PC-9 (cell line): ENCODE measurements around the gene TH. TPM values are rescaled to one million over a fixed set of nuclear protein-coding genes. Genes with fewer than 3 reads are reported as not detected.

Source experiments
- BruUV-seq: library from RNA; stranded (reverse); fragments of 400-500 nt; replicated peaks from 2 replicates; lab custom pipeline; 2021; lab: Mats Ljungman, UMichigan
- CTCF ChIA-PET: fragments of 300-600 bp; sonication (Branson Sonifier 250); formaldehyde crosslinking; loops from one replicate; lab custom pipeline; 2022; ENCODE audit warnings: antibody characterized with exemption; lab: Charles Lee
- POLR2A ChIA-PET: fragments of 300-600 bp; sonication (Branson Sonifier 250); formaldehyde crosslinking; loops from one replicate; lab custom pipeline; 2022; ENCODE audit warnings: antibody characterized with exemption; ENCODE audit not compliant: unreplicated experiment; lab: Charles Lee
- DNase-seq, 2 experiments: peaks; one replicate each; pipeline versions ENCODE4 v3.0.0 to v3.0.0-alpha.2; 2015 to 2022; ENCODE audit warnings: mixed read lengths in 1 of 2
- H2AFZ ChIP-seq: fragments of 200-600 bp; sonication (generic); 2 replicates; pipeline ENCODE4 v1.8.1; 2017; ENCODE audit warnings: antibody characterized with exemption
- H3F3A ChIP-seq: fragments of 200-600 bp; sonication (generic); 2 replicates; pipeline ENCODE4 v1.8.1; 2017; ENCODE audit warnings: antibody characterized with exemption, mild to moderate bottlenecking, low read depth; ENCODE audit not compliant: insufficient read depth
- H3K27ac ChIP-seq: fragments of 200-600 bp; sonication (generic); 2 replicates; pipeline ENCODE4 v1.6.1; 2016; ENCODE audit warnings: mixed run types
- H3K27me3 ChIP-seq: fragments of 200-600 bp; sonication (generic); 2 replicates; pipeline ENCODE4 v1.6.1; 2016; ENCODE audit warnings: low read depth, mixed run types; ENCODE audit not compliant: insufficient read depth
- H3K36me3 ChIP-seq: fragments of 200-600 bp; sonication (generic); 2 replicates; pipeline ENCODE4 v1.6.1; 2016; ENCODE audit warnings: low read depth, mixed run types
- H3K4me1 ChIP-seq: fragments of 200-600 bp; sonication (generic); replicated peaks from 2 replicates; pipeline ENCODE4 v1.6.1; 2016; ENCODE audit warnings: mixed run types; ENCODE audit not compliant: insufficient read depth
- H3K4me2 ChIP-seq: fragments of 200-600 bp; sonication (generic); 2 replicates; pipeline ENCODE4 v1.6.1; 2017; ENCODE audit warnings: mixed run types
- H3K4me3 ChIP-seq: fragments of 200-600 bp; sonication (generic); 2 replicates; pipeline ENCODE4 v1.6.1; 2016; ENCODE audit warnings: mixed run types
- H3K79me2 ChIP-seq: fragments of 200-600 bp; sonication (generic); 2 replicates; pipeline ENCODE4 v1.6.1; 2017; ENCODE audit warnings: low read depth, mixed run types
- H3K9me2 ChIP-seq: fragments of 200-600 bp; sonication (generic); 2 replicates; pipeline ENCODE4 v1.8.1; 2017; ENCODE audit warnings: mild to moderate bottlenecking; ENCODE audit not compliant: insufficient read depth
- H3K9me3 ChIP-seq: fragments of 200-600 bp; sonication (generic); 2 replicates; pipeline ENCODE4 v1.8.1; 2016; ENCODE audit warnings: low read depth; ENCODE audit not compliant: insufficient read depth
- H4K20me1 ChIP-seq: fragments of 200-600 bp; sonication (generic); 2 replicates; pipeline ENCODE4 v1.8.1; 2017; ENCODE audit not compliant: insufficient read depth
- EZH2 ChIP-seq: fragments of 200-600 bp; sonication (generic); IDR thresholded peaks from 2 replicates; pipeline ENCODE4 v1.8.0; 2017; ENCODE audit warnings: antibody characterized with exemption, low read depth
- intact Hi-C: fragments of 100-400 bp; cut with micrococcal nuclease; formaldehyde crosslinking; loops from one replicate; pipeline ENCODE4 v1.10.0; 2022; ENCODE audit not compliant: unreplicated experiment
- total RNA-seq: library from RNA; stranded (reverse); gene quantifications from 2 replicates; pipeline ENCODE4 v1.2.3, GENCODE V29; 2021
- TF ChIP-seq, protein P1 (sequence below): fragments of 200-600 bp; sonication (generic); conservative IDR thresholded peaks from 2 replicates; pipeline ENCODE4 v1.6.1; 2017; ENCODE audit warnings: mixed run types, antibody characterized with exemption, mild to moderate bottlenecking, moderate library complexity

TH gene
- total RNA-seq, 1 experiment from 2014 or later: 2.2 TPM

DNA sequence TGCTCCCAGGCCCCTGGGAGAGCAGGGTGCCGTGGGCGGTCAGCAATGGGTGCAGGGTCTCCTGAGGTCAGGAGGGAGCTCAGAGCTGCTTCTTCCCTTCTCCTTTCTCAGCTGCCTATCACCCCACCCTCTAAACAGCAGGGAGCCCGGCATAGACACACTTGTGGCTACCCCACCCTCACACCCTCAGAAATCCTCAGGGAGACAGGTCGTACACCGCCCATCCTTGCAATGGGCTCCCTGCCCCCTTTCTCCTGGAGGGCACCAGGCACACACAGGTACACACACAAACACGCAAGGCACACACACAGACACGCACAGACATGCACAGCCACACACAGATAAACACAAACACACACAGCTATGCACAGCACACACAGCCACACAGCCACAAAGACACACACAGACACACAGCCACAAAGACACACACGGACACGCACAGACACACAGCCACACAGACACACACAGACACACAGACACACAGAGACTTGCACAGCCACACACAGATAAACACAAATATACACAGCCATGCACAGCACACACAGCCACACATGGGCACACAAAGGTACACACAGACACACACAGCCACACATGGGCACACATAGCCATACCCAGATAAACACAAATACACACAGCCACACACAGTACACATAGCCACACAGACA, 44.9 kb upstream of the TH start:
- DNase-seq: no peak
- no peak overlapping the region for H3K27ac ChIP-seq
- no peak overlapping the region for H3K4me3 ChIP-seq
- H3K4me2 ChIP-seq: no peak overlapping the region
- CTCF ChIA-PET: no interaction called here
- no peaks in the 10 kb centered on the region for H3K4me1 ChIP-seq
- H3K9me3 ChIP-seq: no peaks in the 10 kb centered on the region
- no peaks in the 10 kb centered on the region for H3F3A ChIP-seq
- intact Hi-C loops: no loop called here
- no peak for TF ChIP-seq EZH2
- TF ChIP-seq, protein P1, sequence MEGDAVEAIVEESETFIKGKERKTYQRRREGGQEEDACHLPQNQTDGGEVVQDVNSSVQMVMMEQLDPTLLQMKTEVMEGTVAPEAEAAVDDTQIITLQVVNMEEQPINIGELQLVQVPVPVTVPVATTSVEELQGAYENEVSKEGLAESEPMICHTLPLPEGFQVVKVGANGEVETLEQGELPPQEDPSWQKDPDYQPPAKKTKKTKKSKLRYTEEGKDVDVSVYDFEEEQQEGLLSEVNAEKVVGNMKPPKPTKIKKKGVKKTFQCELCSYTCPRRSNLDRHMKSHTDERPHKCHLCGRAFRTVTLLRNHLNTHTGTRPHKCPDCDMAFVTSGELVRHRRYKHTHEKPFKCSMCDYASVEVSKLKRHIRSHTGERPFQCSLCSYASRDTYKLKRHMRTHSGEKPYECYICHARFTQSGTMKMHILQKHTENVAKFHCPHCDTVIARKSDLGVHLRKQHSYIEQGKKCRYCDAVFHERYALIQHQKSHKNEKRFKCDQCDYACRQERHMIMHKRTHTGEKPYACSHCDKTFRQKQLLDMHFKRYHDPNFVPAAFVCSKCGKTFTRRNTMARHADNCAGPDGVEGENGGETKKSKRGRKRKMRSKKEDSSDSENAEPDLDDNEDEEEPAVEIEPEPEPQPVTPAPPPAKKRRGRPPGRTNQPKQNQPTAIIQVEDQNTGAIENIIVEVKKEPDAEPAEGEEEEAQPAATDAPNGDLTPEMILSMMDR: no peak
- no peaks in the 10 kb centered on the region for H3K9me2 ChIP-seq
- H4K20me1 ChIP-seq: no peaks in the 10 kb centered on the region
- H3K27me3 ChIP-seq: no peaks in the 10 kb centered on the region
- POLR2A ChIA-PET: interaction anchor here (0.6 kb wide), 1 partner anchor 39 kb away, joined by 8 read pairs; no protein-coding TSS in a partner anchor
- BruUV-seq: no TSS peak
- no peaks in the 10 kb centered on the region for H3K79me2 ChIP-seq
- no peaks in the 10 kb centered on the region for H3K36me3 ChIP-seq
- H2AFZ ChIP-seq: no peak overlapping the region

DNA sequence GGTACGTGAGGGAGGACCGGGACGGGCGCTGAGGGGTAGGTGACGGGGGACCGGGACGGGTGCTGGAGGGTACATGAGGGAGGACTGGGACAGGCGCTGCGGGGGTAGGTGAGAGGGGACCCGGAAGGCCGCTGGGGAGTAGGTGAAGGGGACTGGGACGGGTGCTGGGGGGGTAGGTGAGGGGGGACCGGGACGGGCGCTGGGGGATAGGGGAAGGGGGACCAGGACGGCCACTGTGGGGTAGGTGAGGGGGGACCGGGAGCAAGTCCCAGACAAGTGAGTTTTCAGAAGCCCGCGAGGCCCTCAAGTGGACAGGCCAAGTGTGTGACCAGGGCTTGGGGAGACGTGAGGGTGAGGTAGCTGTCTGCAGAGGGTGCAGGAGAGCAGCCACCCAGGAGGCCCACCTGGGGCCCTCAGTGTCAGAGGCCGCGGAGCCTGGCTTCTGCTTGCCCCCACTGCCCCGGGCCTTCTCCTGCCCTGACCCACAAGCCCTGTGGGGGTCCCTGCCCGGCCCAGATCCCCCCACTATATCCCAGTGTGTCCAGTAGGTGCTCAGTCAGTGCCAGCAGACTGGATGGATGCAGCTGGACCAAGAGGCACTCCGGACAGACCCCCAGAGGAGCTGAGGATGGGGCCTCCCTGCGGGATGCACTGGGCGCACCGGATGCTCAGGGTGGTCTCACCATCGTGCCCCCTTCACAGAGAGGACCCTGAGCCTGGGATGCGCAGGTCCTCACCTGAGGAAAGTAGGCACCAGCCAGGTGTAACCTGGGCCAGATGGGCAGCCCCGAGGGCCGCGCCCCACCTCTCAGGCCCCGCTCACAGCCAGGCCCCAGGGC, 44.2 kb upstream of the TH start:
- Histone ChIP-seq H3K27ac (no peak overlapping the region), H4K20me1 (no peaks in the 10 kb centered on the region), H3K9me2 (no peaks in the 10 kb centered on the region), H3K36me3 (no peaks in the 10 kb centered on the region), H3K79me2 (no peaks in the 10 kb centered on the region), H3K27me3 (no peaks in the 10 kb centered on the region), H2AFZ (no peak overlapping the region), H3F3A (no peaks in the 10 kb centered on the region), H3K9me3 (no peaks in the 10 kb centered on the region), H3K4me3 (no peak overlapping the region), H3K4me2 (no peak overlapping the region), H3K4me1 (no peaks in the 10 kb centered on the region)
- intact Hi-C loops: no loop called here
- TF ChIP-seq EZH2: no peak
- TF ChIP-seq, protein P1: no peak
- ChIA-PET POLR2A (no interaction called here), CTCF (no interaction called here)
- DNase-seq: no peak
- BruUV-seq: no TSS peak

DNA sequence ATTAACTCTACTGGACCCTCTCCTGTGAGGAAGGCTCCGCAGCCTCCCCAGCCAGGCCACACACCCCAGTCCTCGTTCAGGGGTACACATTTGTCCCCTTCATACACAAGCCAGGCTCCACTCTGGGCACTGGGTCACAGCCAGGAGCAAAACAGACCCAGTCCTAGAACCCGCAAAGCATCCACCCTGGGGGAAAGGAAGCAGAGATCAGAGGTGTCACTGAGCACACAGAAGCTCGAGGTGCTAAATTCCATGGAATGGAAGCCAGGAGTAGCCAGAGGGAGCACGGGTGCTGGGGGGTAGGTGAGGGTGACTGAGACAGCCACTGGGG, 43.6 kb upstream of the TH start:
- POLR2A ChIA-PET: no interaction called here
- BruUV-seq: no TSS peak
- Histone ChIP-seq H3K36me3 (no peaks in the 10 kb centered on the region), H3K79me2 (no peaks in the 10 kb centered on the region), H3K27me3 (no peaks in the 10 kb centered on the region), H3K9me3 (no peaks in the 10 kb centered on the region), H2AFZ (no peak overlapping the region), H3K4me2 (no peak overlapping the region), H3F3A (no peaks in the 10 kb centered on the region), H3K4me3 (no peak overlapping the region), H3K9me2 (no peaks in the 10 kb centered on the region), H3K27ac (no peak overlapping the region), H3K4me1 (no peaks in the 10 kb centered on the region), H4K20me1 (no peaks in the 10 kb centered on the region)
- intact Hi-C loops: no loop called here
- CTCF ChIA-PET: no interaction called here
- TF ChIP-seq, protein P1: no peak
- TF ChIP-seq EZH2: no peak
- no peak for DNase-seq
